Stimulated activated memory B cell treated with anti-CD40 and anti-IgM and Interleukin-4, amounts not matched to agents 10 μg/mL and 1 μg/mL and 100 μg/mL, for 72 hours (primary cell): Measurements from ENCODE around the gene H6PD.

ENCODE experiments used
- ATAC-seq: fragments of 150-1000 bp; cut with Tn5 transposase; 2 replicates; pipeline ENCODE4 v1.10.0; 2021
- H3K27ac Mint-ChIP-seq: one replicate; pipeline ENCODE4 v1.8.0; 2022; ENCODE audit warnings: mild to moderate bottlenecking, mixed read lengths
- H3K27me3 Mint-ChIP-seq: one replicate; pipeline ENCODE4 v1.8.0; 2022; ENCODE audit warnings: mixed read lengths
- H3K36me3 Mint-ChIP-seq: one replicate; pipeline ENCODE4 v1.8.0; 2022; ENCODE audit warnings: mixed read lengths
- H3K4me1 Mint-ChIP-seq: one replicate; pipeline ENCODE4 v1.8.0; 2022; ENCODE audit warnings: mixed read lengths
- H3K4me3 Mint-ChIP-seq: one replicate; pipeline ENCODE4 v1.8.0; 2022; ENCODE audit warnings: mild to moderate bottlenecking, moderate library complexity, mixed read lengths
- H3K9me3 Mint-ChIP-seq: one replicate; pipeline ENCODE4 v1.8.0; 2022; ENCODE audit warnings: mixed read lengths

Gene H6PD

GRCh38 chr1:9243066-9243739 lies 8.6 kb downstream of the H6PD start:
- no peaks in the 10 kb centered on the region for H3K9me3 Mint-ChIP-seq
- H3K36me3 Mint-ChIP-seq, result peaks cover 14% of the 10 kb centered on the region
- H3K4me3 Mint-ChIP-seq, result no peak overlapping the region
- H3K4me1 Mint-ChIP-seq, result peaks cover 49% of the 10 kb centered on the region
- no peaks in the 10 kb centered on the region for H3K27me3 Mint-ChIP-seq
- ATAC-seq, result no peak
- peak overlapping the region; percentile 53 for H3K27ac Mint-ChIP-seq

GRCh38 chr1:9244501-9245229 lies 10.1 kb downstream of the H6PD start:
- Mint-ChIP-seq H3K27me3 (no peaks in the 10 kb centered on the region), H3K27ac (peak overlapping the region; percentile 67), H3K4me1 (peaks cover 34% of the 10 kb centered on the region), H3K36me3 (peaks cover 19% of the 10 kb centered on the region), H3K4me3 (no peak overlapping the region), H3K9me3 (no peaks in the 10 kb centered on the region)
- no peak for ATAC-seq

- peaks cover 19% of the 10 kb centered on the region for H3K36me3 Mint-ChIP-seq
- peak overlapping the region; percentile 67 for H3K27ac Mint-ChIP-seq
- no peaks in the 10 kb centered on the region for H3K27me3 Mint-ChIP-seq
- no peak for ATAC-seq
- H3K4me1 Mint-ChIP-seq, result peaks cover 29% of the 10 kb centered on the region
- H3K9me3 Mint-ChIP-seq, result no peaks in the 10 kb centered on the region
- H3K4me3 Mint-ChIP-seq, result no peak overlapping the region
These were observed 10.7 kb downstream of the H6PD start for GRCh38 chr1:9245230-9245619.

GRCh38 chr1:9245661-9246060 lies 11.1 kb downstream of the H6PD start:
- no peaks in the 10 kb centered on the region for H3K27me3 Mint-ChIP-seq
- H3K9me3 Mint-ChIP-seq, result no peaks in the 10 kb centered on the region
- no peak for ATAC-seq
- no peak overlapping the region for H3K27ac Mint-ChIP-seq
- peaks cover 24% of the 10 kb centered on the region for H3K4me1 Mint-ChIP-seq
- no peak overlapping the region for H3K4me3 Mint-ChIP-seq
- peaks cover 19% of the 10 kb centered on the region for H3K36me3 Mint-ChIP-seq

- Mint-ChIP-seq H3K4me3 (no peak overlapping the region), H3K36me3 (peaks cover 19% of the 10 kb centered on the region), H3K9me3 (no peaks in the 10 kb centered on the region), H3K4me1 (peaks cover 23% of the 10 kb centered on the region), H3K27me3 (no peaks in the 10 kb centered on the region), H3K27ac (no peak overlapping the region)
- no peak for ATAC-seq
These were observed 11.6 kb downstream of the H6PD start for GRCh38 chr1:9246215-9246614.

GRCh38 chr1:9246841-9247785 lies 12.5 kb downstream of the H6PD start:
- Mint-ChIP-seq H3K36me3 (peaks cover 19% of the 10 kb centered on the region), H3K27me3 (no peaks in the 10 kb centered on the region)
- no peak for ATAC-seq

GRCh38 chr1:9247894-9248293 lies 13.3 kb downstream of the H6PD start:
- peaks cover 22% of the 10 kb centered on the region for H3K36me3 Mint-ChIP-seq
- H3K27me3 Mint-ChIP-seq, result no peaks in the 10 kb centered on the region
- peaks cover 18% of the 10 kb centered on the region for H3K4me1 Mint-ChIP-seq
- no peak overlapping the region for H3K4me3 Mint-ChIP-seq
- H3K27ac Mint-ChIP-seq, result no peak overlapping the region
- H3K9me3 Mint-ChIP-seq, result no peaks in the 10 kb centered on the region
- ATAC-seq, result no peak

More at GRCh38 chr1:9246841-9247785, 12.5 kb downstream of the H6PD start:
- H3K27ac Mint-ChIP-seq, result peak overlapping the region; percentile 19
- H3K4me3 Mint-ChIP-seq, result no peak overlapping the region
- H3K4me1 Mint-ChIP-seq, result peaks cover 23% of the 10 kb centered on the region
- no peaks in the 10 kb centered on the region for H3K9me3 Mint-ChIP-seq

- ATAC-seq, result no peak
- H3K27ac Mint-ChIP-seq, result peak overlapping the region; percentile 12
- no peaks in the 10 kb centered on the region for H3K27me3 Mint-ChIP-seq
- peaks cover 11% of the 10 kb centered on the region for H3K4me1 Mint-ChIP-seq
- no peaks in the 10 kb centered on the region for H3K9me3 Mint-ChIP-seq
- peaks cover 25% of the 10 kb centered on the region for H3K36me3 Mint-ChIP-seq
- no peak overlapping the region for H3K4me3 Mint-ChIP-seq
These were observed 14.0 kb downstream of the H6PD start for GRCh38 chr1:9248341-9249262.

- Mint-ChIP-seq H3K9me3 (no peaks in the 10 kb centered on the region), H3K36me3 (peaks cover 25% of the 10 kb centered on the region), H3K4me1 (peaks cover 9% of the 10 kb centered on the region), H3K27me3 (no peaks in the 10 kb centered on the region), H3K27ac (peak overlapping the region; percentile 12), H3K4me3 (no peak overlapping the region)
- ATAC-seq, result no peak
These were observed 14.6 kb downstream of the H6PD start for GRCh38 chr1:9249263-9249533.

- Mint-ChIP-seq H3K4me1 (peaks cover 3% of the 10 kb centered on the region), H3K27ac (peak overlapping the region; percentile 12), H3K27me3 (no peaks in the 10 kb centered on the region), H3K9me3 (no peaks in the 10 kb centered on the region), H3K36me3 (peaks cover 25% of the 10 kb centered on the region), H3K4me3 (no peak overlapping the region)
- peak; percentile 44 for ATAC-seq
These were observed 15.2 kb downstream of the H6PD start for GRCh38 chr1:9249534-9250410.

GRCh38 chr1:9250411-9251381 lies 16.1 kb downstream of the H6PD start:
- Mint-ChIP-seq H3K36me3 (peaks cover 26% of the 10 kb centered on the region), H3K4me3 (no peak overlapping the region), H3K27me3 (no peaks in the 10 kb centered on the region), H3K4me1 (no peaks in the 10 kb centered on the region), H3K27ac (no peak overlapping the region), H3K9me3 (no peaks in the 10 kb centered on the region)
- ATAC-seq, result no peak

- Mint-ChIP-seq H3K27me3 (no peaks in the 10 kb centered on the region), H3K36me3 (peaks cover 29% of the 10 kb centered on the region), H3K4me1 (no peaks in the 10 kb centered on the region), H3K4me3 (no peak overlapping the region), H3K9me3 (no peaks in the 10 kb centered on the region), H3K27ac (no peak overlapping the region)
- ATAC-seq, result no peak
These were observed 16.9 kb downstream of the H6PD start for GRCh38 chr1:9251501-9251900.

- peaks cover 5% of the 10 kb centered on the region for H3K4me1 Mint-ChIP-seq
- H3K4me3 Mint-ChIP-seq, result no peak overlapping the region
- H3K9me3 Mint-ChIP-seq, result no peaks in the 10 kb centered on the region
- H3K27me3 Mint-ChIP-seq, result no peaks in the 10 kb centered on the region
- ATAC-seq, result no peak
- peaks cover 27% of the 10 kb centered on the region for H3K36me3 Mint-ChIP-seq
- H3K27ac Mint-ChIP-seq, result peak overlapping the region; percentile 13
These were observed 18.4 kb downstream of the H6PD start for GRCh38 chr1:9253004-9253403.
